G401.6 (cell line): Measurements from ENCODE around the gene PCYOX1L.

ENCODE experiments used
- FAIRE-seq: peaks from 2 replicates; lab custom pipeline; 2012; peaks lifted over from hg19 to GRCh38; lab: Jason Lieb, UNC

Gene PCYOX1L

GRCh38 chr5:149367972-149368645 lies 10.3 kb downstream of the PCYOX1L start:
- no peak for FAIRE-seq

DNA sequence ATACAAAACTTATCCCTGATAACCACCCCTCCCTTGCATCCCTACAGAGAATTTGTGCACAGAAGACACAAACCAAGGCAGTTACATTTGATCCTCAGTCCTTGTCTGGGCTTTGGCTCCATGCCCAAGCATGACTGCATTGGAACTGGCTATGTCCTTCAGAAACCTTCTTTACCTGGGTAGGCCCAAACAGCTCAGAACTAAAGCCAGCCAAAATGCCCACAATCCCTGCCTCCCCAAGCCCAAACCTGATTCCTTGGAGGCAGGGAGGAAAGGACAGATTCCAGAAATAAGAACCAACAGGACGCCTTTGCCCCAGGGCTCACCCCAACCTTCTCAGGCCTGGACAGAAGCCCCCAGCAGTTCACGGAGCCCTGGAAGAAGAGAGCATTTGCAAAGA lies 13.0 kb downstream of the PCYOX1L start:
- no peak for FAIRE-seq

- FAIRE-seq: no peak
Measured at GRCh38 chr5:149371296-149371962, 13.6 kb downstream of the PCYOX1L start.

- no peak for FAIRE-seq
Measured at GRCh38 chr5:149372076-149372795, 14.4 kb downstream of the PCYOX1L start.

GRCh38 chr5:149372932-149373331 lies 15.1 kb downstream of the PCYOX1L start:
- FAIRE-seq: no peak

- FAIRE-seq: no peak
Measured at GRCh38 chr5:149374303-149374702, 16.5 kb downstream of the PCYOX1L start.

DNA sequence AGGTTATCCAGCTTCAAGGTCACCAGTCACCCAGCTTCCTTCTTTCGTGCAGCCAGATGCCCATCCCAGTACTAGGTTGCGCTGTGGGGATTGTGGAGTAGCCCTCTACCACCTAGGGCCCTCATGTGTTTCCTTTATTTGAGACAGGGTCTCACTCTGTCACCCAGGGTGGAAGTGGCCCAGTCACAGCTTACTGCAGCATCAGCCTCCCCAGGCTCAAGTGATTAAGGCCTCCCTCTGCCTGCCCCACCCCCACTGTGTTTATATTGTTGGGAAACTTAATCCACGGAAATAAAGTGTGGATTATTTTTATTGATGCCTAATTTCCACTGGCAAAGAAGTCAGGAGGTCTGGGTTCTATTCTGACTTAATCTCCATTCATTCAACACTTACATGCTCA lies 17.0 kb downstream of the PCYOX1L start:
- no peak for FAIRE-seq

DNA sequence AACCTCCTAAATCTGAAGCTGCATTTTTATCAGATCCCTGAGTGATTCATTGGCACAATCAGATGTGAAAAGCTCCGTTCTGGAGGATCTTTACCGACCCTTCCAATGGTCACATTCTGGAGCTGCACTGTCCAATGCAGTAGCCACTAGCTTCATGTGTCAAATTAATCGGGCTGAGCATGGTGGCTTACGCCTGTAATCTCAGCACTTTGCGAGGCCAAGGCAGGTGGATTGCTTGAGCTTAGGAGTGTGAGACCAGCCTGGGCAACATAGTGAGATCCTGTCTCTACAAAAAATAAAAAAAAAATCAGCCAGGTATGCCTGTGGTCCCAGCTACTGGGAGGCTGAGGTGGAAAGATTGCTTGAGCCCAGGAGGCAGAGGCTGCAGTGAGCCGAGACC lies 17.6 kb downstream of the PCYOX1L start:
- FAIRE-seq: no peak

DNA sequence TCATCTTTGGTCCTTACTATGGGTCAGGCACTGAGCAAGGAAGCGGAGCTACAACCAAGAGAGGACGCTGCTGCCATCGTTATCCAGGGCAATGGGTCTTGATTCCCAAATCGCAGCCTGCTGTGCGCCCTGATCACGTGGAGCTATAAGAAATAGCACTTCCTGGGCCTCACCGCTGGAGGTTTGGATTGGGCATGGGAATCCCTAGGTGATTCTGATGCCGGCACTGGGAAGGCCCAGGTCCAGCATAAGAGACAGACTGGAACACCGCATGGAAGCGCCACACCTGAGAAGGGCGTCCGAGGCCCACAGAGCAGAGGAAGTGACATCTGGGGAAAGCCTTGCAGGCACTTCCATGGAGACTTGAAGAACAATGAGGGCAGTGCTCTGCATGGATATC lies 18.3 kb downstream of the PCYOX1L start:
- FAIRE-seq: no peak

GRCh38 chr5:149376711-149377447 lies 19.0 kb downstream of the PCYOX1L start:
- no peak for FAIRE-seq

DNA sequence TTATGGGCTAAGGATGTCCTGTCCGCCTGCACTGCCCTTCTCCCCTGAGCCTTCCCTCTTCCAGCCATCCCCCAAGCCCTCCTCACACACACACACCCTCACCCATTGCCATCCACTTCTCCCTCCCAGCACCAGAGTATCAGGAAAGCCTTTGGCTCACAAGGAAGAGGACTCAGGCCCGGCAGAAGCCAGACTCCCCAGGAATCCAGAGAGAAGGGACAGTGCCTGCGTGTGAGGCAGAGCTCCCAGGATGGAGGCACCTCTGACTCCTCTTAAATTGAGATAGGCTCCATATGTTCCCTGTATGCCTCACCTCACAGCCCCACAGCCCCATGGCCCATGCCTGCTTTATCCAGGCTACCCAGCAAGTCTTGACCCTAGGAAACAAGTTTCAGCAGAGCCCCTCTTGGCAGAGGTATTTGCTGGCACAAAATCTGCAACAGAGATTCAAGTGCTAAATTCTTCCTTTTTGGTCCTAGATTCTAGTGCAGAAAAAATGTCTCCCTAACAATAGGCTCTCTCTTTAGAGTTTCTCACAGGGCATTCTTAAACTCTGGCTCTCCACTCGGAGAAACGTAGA lies 20.5 kb downstream of the PCYOX1L start:
- FAIRE-seq: no peak

GRCh38 chr5:149379177-149379761 lies 21.4 kb downstream of the PCYOX1L start, which contains the start of gene IL17B:
Gene IL17B (minus strand): TSS chr5:149379292. CDS start chr5:149379225, 67 bp downstream.
- no peak for FAIRE-seq

GRCh38 chr5:149379818-149380374 lies 22.1 kb downstream of the PCYOX1L start:
- FAIRE-seq: no peak

DNA sequence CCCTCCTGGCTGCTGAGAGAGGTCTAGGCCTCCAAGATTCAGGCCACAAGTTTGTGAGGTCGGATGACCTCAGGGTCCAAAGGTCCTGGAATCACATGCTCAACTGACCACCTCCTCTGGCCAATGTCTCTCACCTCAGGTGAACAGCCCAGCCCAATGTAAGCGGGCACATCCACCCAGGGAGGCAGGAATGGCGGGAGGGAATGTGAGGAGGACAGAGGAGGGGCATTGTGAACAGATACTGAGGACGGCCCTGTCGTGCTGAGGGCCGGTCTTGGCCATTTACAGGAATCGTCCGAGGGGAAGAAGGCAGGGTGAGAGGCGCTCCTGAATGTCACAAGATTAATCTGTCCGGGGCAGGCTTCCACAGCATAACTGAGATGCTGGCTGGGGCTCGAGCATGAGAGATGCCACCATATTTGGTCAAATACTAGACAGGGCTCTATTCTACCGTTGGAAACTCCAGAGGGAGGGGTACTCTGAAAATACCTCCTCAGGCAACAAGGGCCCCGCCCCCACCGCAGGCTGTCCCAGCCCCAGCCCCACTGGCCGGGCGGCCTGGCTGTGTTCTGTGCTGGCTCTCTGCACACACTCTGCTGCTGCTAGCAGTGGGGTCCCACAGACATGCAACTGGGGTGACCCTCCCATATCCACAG lies 22.7 kb downstream of the PCYOX1L start:
- FAIRE-seq: no peak

DNA sequence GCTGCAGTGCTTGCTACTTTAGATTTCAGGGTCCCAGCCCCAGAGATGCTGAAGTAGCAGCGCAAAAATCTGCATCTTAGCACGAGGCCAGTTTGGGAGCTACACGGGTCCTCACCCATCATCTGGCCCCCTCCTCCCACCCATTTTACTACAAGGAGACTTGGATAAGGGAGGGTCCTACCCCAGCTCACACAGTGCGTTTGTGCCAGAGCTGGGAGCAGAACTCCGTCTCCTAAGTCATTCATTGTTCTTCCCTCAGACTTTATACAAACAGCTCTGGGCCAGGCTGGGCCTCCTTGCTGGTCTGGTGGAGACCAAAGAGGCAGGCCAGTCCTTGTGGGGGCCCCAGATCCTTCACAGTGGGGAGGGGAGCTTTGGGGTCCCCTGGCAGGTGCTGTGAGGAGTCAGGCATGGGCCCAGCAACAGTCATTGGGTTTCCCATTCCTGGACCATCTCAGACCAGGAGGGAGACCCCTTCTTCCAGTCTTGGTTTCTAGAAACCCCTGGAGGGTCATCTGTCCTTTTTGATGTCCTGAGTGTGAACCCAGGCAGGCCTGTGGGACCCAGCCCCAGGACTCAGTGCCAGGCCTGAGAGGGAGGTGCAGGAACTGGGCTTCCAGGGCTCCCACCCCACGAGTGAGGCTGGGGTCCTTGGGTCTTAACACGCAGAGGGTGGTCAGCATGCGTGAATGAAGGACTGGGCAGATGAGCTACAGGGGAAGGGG lies 23.6 kb downstream of the PCYOX1L start:
- FAIRE-seq: no peak

- no peak for FAIRE-seq
Measured at GRCh38 chr5:149381986-149382338, 24.1 kb downstream of the PCYOX1L start.

DNA sequence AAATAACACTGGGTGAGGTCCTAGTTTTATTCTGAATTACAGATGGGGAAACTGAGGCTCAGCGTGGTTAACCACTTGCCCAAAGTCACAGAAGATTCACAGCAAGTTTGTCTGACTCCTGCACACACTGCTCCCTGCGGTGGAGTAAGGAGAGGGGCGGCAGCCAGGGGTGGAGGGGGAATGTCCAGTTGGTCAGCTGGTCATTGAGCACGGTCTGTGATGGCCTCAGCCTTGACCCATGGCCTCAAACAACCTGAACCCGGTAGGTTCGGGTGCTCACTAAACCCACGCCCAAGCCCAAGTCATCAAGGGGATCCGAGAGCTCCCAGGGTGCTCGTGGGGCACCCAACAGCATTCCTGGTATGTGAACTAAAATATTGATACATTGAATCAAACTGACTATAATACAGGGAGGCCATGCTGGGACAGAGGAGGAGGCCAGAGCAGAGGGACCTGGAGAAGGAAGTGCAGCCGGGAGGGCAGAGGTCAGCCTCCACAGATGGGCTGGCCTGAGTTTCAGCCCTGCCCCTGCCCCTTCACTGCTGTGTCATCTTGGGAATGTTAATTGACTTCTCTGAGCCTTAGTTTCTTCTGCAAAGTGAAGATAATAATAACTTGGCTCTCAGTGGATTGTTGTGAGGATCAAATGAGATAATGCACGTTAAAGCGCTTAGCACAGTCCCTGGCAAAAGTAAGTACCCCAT lies 24.8 kb downstream of the PCYOX1L start:
- FAIRE-seq: no peak

DNA sequence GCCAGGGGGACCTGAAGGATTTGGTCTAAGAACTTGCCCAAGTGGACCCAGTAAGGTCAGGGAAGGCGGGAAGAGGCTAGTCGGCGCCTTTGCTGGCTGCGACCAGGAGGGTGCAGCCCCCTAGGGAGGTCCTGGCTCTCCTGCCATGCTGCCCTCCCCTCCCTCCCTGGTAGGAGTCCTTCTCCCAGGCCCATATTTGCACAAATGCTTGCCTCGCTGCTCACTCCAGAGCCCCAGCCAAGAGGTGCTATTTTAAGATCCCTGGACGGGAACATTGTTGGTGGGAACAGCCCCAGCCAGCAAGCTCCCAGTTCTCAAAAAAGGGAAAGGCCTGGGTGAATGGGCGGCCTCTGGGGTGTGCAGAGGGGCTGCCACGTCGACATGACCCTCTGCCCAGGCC lies 25.6 kb downstream of the PCYOX1L start:
- no peak for FAIRE-seq

DNA sequence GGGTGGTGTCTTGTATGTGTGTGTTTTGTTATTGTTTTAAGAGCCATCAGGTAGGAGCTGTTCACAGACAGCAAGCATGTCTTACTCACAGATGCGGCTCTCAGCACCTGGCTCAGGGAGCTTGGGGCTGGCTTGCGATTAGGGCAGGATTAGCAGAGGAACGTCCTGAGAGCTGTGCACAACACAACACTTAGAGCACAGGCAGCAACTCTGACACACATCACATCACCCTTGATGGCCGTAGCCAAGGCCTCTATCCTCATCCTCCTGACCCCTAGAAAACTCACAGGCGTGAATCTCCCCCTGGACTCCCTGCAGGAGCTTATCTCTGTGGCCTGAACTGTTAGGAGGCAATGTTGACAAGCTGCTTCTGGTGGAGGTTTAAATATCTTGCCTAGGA lies 28.3 kb downstream of the PCYOX1L start:
- no peak for FAIRE-seq
